ENCODE results near the gene RPL27.

- TF ChIP-seq CTCF (CRISPR knock-in tag; IDR thresholded peaks at IDR 0.05) (no peak), ESRRA (CRISPR knock-in tag; IDR thresholded peaks at IDR 0.05; ENCODE audit: low read depth) (no peak), ZNF430 (CRISPR knock-in tag; IDR thresholded peaks at IDR 0.05) (no peak), REPIN1 (CRISPR knock-in tag; IDR thresholded peaks at IDR 0.05; ENCODE audit: borderline replicate concordance, low read depth) (no peak), AGO1 (IDR thresholded peaks at IDR 0.05; ENCODE audit: low read depth, low read length, poor library complexity, severe bottlenecking) (no peak)
These were observed 20.7 kb downstream of the RPL27 start for GRCh38 chr17:43018932-43019331.

Measured in HepG2 (cell line).